Measurements from ENCODE around the gene NUTF2.

GRCh38 chr16:67841816-67842508, 4.8 kb upstream of the NUTF2 start, which contains the start of gene THAP11:
- no peak for TF ChIP-seq GATA2 (IDR thresholded peaks at IDR 0.05; ENCODE audit: low read depth, low read length)
- TF ChIP-seq GATA3 (IDR thresholded peaks at IDR 0.05; ENCODE audit: low read depth, low read length): no peak
